WERI-Rb-1 (cell line): ENCODE results near the gene CCDC24.

Experiments used
- DNase-seq: peaks from one replicate; pipeline ENCODE4 v3.0.0-alpha.2; 2020
- H3K27ac ChIP-seq: fragments of 250-450 bp; sonication (Bioruptor Pico); 2 replicates; pipeline ENCODE4 v1.5.1; 2020; ENCODE audit warnings: mild to moderate bottlenecking, moderate library complexity
- H3K27me3 ChIP-seq: fragments of 250-450 bp; sonication (Bioruptor Pico); 2 replicates; pipeline ENCODE4 v1.5.1; 2021; ENCODE audit warnings: mild to moderate bottlenecking, low read depth, moderate library complexity; ENCODE audit not compliant: insufficient read depth, severe bottlenecking
- H3K36me3 ChIP-seq: fragments of 250-450 bp; sonication (Bioruptor Pico); 2 replicates; pipeline ENCODE4 v1.5.1; 2020; ENCODE audit warnings: mild to moderate bottlenecking, moderate library complexity
- H3K4me3 ChIP-seq: 2 replicates; pipeline ENCODE4 v1.5.1; 2011; ENCODE audit warnings: low read depth, mild to moderate bottlenecking, control low read depth, low read length
- H3K9me3 ChIP-seq: fragments of 250-450 bp; sonication (Bioruptor Pico); 2 replicates; pipeline ENCODE4 v1.5.1; 2021; ENCODE audit warnings: mild to moderate bottlenecking, moderate library complexity; ENCODE audit not compliant: severe bottlenecking
- CTCF ChIP-seq: IDR thresholded peaks from 2 replicates; pipeline ENCODE4 v1.5.1; 2011; ENCODE audit warnings: low read depth, mild to moderate bottlenecking, control low read depth, inconsistent platforms, low read length

CCDC24 gene

GRCh38 chr1:43987159-43987902, 4.1 kb upstream of the CCDC24 start:
- no peak for DNase-seq
- Histone ChIP-seq H3K27me3 (no peaks in the 10 kb centered on the region), H3K9me3 (no peaks in the 10 kb centered on the region), H3K27ac (no peak overlapping the region), H3K4me3 (no peak overlapping the region), H3K36me3 (peaks cover 38% of the 10 kb centered on the region)
- no peak for TF ChIP-seq CTCF

GRCh38 chr1:43990271-43991199, 864 bp upstream of the CCDC24 start:
- H3K9me3 ChIP-seq = no peaks in the 10 kb centered on the region
- peaks cover 18% of the 10 kb centered on the region for H3K36me3 ChIP-seq
- H3K27ac ChIP-seq = peak overlapping the region; percentile 60
- no peaks in the 10 kb centered on the region for H3K27me3 ChIP-seq
- TF ChIP-seq CTCF = no peak
- no peak for DNase-seq
- H3K4me3 ChIP-seq = peak overlapping the region; percentile 69

GRCh38 chr1:43991200-43991475, 261 bp upstream of the CCDC24 start:
- no peaks in the 10 kb centered on the region for H3K27me3 ChIP-seq
- peak overlapping the region; percentile 69 for H3K4me3 ChIP-seq
- no peaks in the 10 kb centered on the region for H3K9me3 ChIP-seq
- TF ChIP-seq CTCF = no peak
- H3K27ac ChIP-seq = peak overlapping the region; percentile 60
- no peak for DNase-seq
- H3K36me3 ChIP-seq = peaks cover 12% of the 10 kb centered on the region

- peak overlapping the region; percentile 60 for H3K27ac ChIP-seq
- DNase-seq = no peak
- no peaks in the 10 kb centered on the region for H3K9me3 ChIP-seq
- H3K4me3 ChIP-seq = peak overlapping the region; percentile 69
- H3K36me3 ChIP-seq = peaks cover 4% of the 10 kb centered on the region; the same call in 1 of the 2 replicates
- TF ChIP-seq CTCF = no peak
- no peaks in the 10 kb centered on the region for H3K27me3 ChIP-seq
Observed at GRCh38 chr1:43992232-43992995, 1.0 kb downstream of the CCDC24 start.

GRCh38 chr1:43993206-43993914, 2.0 kb downstream of the CCDC24 start:
- Histone ChIP-seq H3K27me3 (no peaks in the 10 kb centered on the region), H3K27ac (no peak overlapping the region), H3K9me3 (no peaks in the 10 kb centered on the region), H3K4me3 (no peak overlapping the region), H3K36me3 (0 out of 2 replicates have a peak, but pooled peaks cover 2% of the 10 kb centered on the region)
- no peak for TF ChIP-seq CTCF
- no peak for DNase-seq
